GM23338 (cell line): ENCODE results near the gene CELA1. TPM values are rescaled to one million over a fixed set of nuclear protein-coding genes. Genes with fewer than 3 reads are reported as not detected.

Source experiments
- ATAC-seq: fragments of 200-7000 bp; cut with Tn5 transposase; 3 replicates; pipeline ENCODE4 v1.9.1; 2020
- DNase-seq: peaks from one replicate; pipeline ENCODE4 v3.0.0-alpha.2; 2015; ENCODE audit warnings: low spot score
- H2AFZ ChIP-seq: fragments of 200-600 bp; sonication (generic); 2 replicates; pipeline ENCODE4 v1.8.0; 2016; ENCODE audit warnings: antibody characterized with exemption, mild to moderate bottlenecking, moderate library complexity
- H3F3A ChIP-seq: fragments of 200-600 bp; sonication (generic); replicated peaks from 2 replicates; pipeline ENCODE4 v1.8.0; 2017; ENCODE audit warnings: antibody characterized with exemption, mixed run types, low read depth
- H3K27ac ChIP-seq: fragments of 200-600 bp; sonication (generic); 2 replicates; pipeline ENCODE4 v1.6.1; 2016; ENCODE audit warnings: low read depth
- H3K27me3 ChIP-seq: fragments of 200-600 bp; sonication (generic); 2 replicates; pipeline ENCODE4 v1.8.0; 2016; ENCODE audit warnings: mild to moderate bottlenecking, mixed run types, moderate library complexity; ENCODE audit not compliant: insufficient read depth
- H3K36me3 ChIP-seq: fragments of 200-600 bp; sonication (generic); 2 replicates; pipeline ENCODE4 v1.8.0; 2016; ENCODE audit warnings: mild to moderate bottlenecking; ENCODE audit not compliant: insufficient read depth
- H3K4me1 ChIP-seq: fragments of 200-600 bp; sonication (generic); 2 replicates; pipeline ENCODE4 v1.8.0; 2016; ENCODE audit warnings: mild to moderate bottlenecking, moderate library complexity; ENCODE audit not compliant: insufficient read depth
- H3K4me2 ChIP-seq: fragments of 200-600 bp; sonication (generic); 2 replicates; pipeline ENCODE4 v1.7.1; 2017; ENCODE audit warnings: mixed run types
- H3K4me3 ChIP-seq: fragments of 200-600 bp; sonication (generic); 2 replicates; pipeline ENCODE4 v1.6.1; 2016; ENCODE audit warnings: mixed run types
- H3K79me2 ChIP-seq: fragments of 200-600 bp; sonication (generic); replicated peaks from 2 replicates; pipeline ENCODE4 v1.8.0; 2017; ENCODE audit warnings: mild to moderate bottlenecking; ENCODE audit not compliant: insufficient read depth
- H3K9me2 ChIP-seq: fragments of 200-600 bp; sonication (generic); 2 replicates; pipeline ENCODE4 v1.8.0; 2017; ENCODE audit not compliant: insufficient read depth
- H4K20me1 ChIP-seq: fragments of 200-600 bp; sonication (generic); replicated peaks from 2 replicates; pipeline ENCODE4 v1.8.0; 2017; ENCODE audit warnings: mild to moderate bottlenecking; ENCODE audit not compliant: insufficient read depth
- H3K27ac Mint-ChIP-seq: 2 replicates; pipeline ENCODE4 v1.8.0; 2020; ENCODE audit warnings: inconsistent platforms, mild to moderate bottlenecking, moderate library complexity, mixed read lengths
- H3K27me3 Mint-ChIP-seq: 3 replicates; pipeline ENCODE4 v1.8.0; 2022; ENCODE audit warnings: low read depth, mild to moderate bottlenecking, moderate library complexity, mixed read lengths, inconsistent platforms; ENCODE audit not compliant: insufficient read depth, poor library complexity
- H3K36me3 Mint-ChIP-seq: 3 replicates; pipeline ENCODE4 v1.8.0; 2021; ENCODE audit warnings: low read depth, mild to moderate bottlenecking, inconsistent platforms, moderate library complexity, mixed read lengths
- H3K4me1 Mint-ChIP-seq: 3 replicates; pipeline ENCODE4 v1.8.0; 2020; ENCODE audit warnings: mild to moderate bottlenecking, inconsistent platforms, mixed read lengths
- H3K4me3 Mint-ChIP-seq: 3 replicates; pipeline ENCODE4 v1.8.0; 2021; ENCODE audit warnings: moderate library complexity, mild to moderate bottlenecking, inconsistent platforms, mixed read lengths
- H3K9me3 Mint-ChIP-seq: 3 replicates; pipeline ENCODE4 v1.8.0; 2020; ENCODE audit warnings: moderate library complexity, mild to moderate bottlenecking, inconsistent platforms, mixed read lengths
- CREB1 ChIP-seq: fragments of 250-450 bp; sonication (Bioruptor Pico); IDR thresholded peaks from 2 replicates; pipeline ENCODE4 v1.5.0; 2020; ENCODE audit warnings: low read depth, mild to moderate bottlenecking, moderate library complexity
- EZH2 ChIP-seq: fragments of 200-600 bp; sonication (generic); IDR thresholded peaks from one replicate; pipeline ENCODE4 v1.8.0; 2017; ENCODE audit warnings: antibody characterized with exemption, mild to moderate bottlenecking, low read depth; ENCODE audit not compliant: unreplicated experiment
- EZH2phosphoT487 ChIP-seq: fragments of 200-600 bp; sonication (generic); IDR thresholded peaks from one replicate; pipeline ENCODE4 v1.8.1; 2018; ENCODE audit warnings: antibody characterized with exemption; ENCODE audit not compliant: unreplicated experiment
- JUNB ChIP-seq: IDR thresholded peaks from one replicate; pipeline ENCODE4 v1.6.1; 2016; ENCODE audit warnings: antibody characterized with exemption; ENCODE audit not compliant: unreplicated experiment
- NANOG ChIP-seq: IDR thresholded peaks from 2 replicates; pipeline ENCODE4 v1.6.1; 2016; ENCODE audit warnings: antibody characterized with exemption, borderline replicate concordance
- POLR2AphosphoS5 ChIP-seq: IDR thresholded peaks from 2 replicates; pipeline ENCODE4 v1.6.1; 2016; ENCODE audit warnings: antibody characterized with exemption, low read depth
- REST ChIP-seq: IDR thresholded peaks from one replicate; pipeline ENCODE4 v1.6.1; 2018; ENCODE audit warnings: antibody characterized with exemption; ENCODE audit not compliant: unreplicated experiment
- STAT1 ChIP-seq: IDR thresholded peaks from one replicate; pipeline ENCODE4 v1.6.1; 2016; ENCODE audit warnings: antibody characterized with exemption; ENCODE audit not compliant: unreplicated experiment
- ZNF114 ChIP-seq: fragments of 250-450 bp; sonication (Bioruptor Pico); IDR thresholded peaks from 2 replicates; pipeline ENCODE4 v1.5.0; 2020; ENCODE audit warnings: mild to moderate bottlenecking, moderate library complexity
- ZNF331 ChIP-seq: fragments of 250-450 bp; sonication (Bioruptor Pico); IDR thresholded peaks from 2 replicates; pipeline ENCODE4 v1.5.0; 2020; ENCODE audit warnings: low read depth, mild to moderate bottlenecking, moderate library complexity
- ZNF462 ChIP-seq: fragments of 250-450 bp; sonication (Bioruptor Pico); IDR thresholded peaks from 2 replicates; pipeline ENCODE4 v1.5.0; 2020; ENCODE audit warnings: mild to moderate bottlenecking, moderate library complexity
- polyA plus RNA-seq: library from polyadenylated mRNA; unstranded; fragments of >200 nt; fragmentation: Nextera tagmentation; extraction: Ambion mirVana; gene quantifications from 2 replicates; pipeline ENCODE4 v1.2.1, GENCODE V29; 2016
- total RNA-seq: library from RNA; depleted of rRNA; stranded (reverse); fragments of >200 nt; shearing (Covaris generic); gene quantifications from 2 replicates; pipeline ENCODE4 v1.2.3, GENCODE V29; 2014
- TF ChIP-seq, protein P1 (sequence below), 2 experiments: fragments of 200-600 bp in 1 of 2; sonication (generic) in 1 of 2; conservative IDR thresholded peaks; 2 replicates each; pipeline versions ENCODE4 v1.5.1 to v1.6.1; 2016 to 2017; ENCODE audit warnings: antibody characterized with exemption in 2 of 2, low read depth in 2 of 2, mild to moderate bottlenecking in 2 of 2, moderate library complexity in 1 of 2
- TF ChIP-seq, protein P2 (sequence below): IDR thresholded peaks from 2 replicates; pipeline ENCODE4 v1.6.1; 2016; ENCODE audit warnings: antibody characterized with exemption

The CELA1 gene
- total and polyA plus RNA-seq, 2 experiments from 2014 or later, result not detected

DNA sequence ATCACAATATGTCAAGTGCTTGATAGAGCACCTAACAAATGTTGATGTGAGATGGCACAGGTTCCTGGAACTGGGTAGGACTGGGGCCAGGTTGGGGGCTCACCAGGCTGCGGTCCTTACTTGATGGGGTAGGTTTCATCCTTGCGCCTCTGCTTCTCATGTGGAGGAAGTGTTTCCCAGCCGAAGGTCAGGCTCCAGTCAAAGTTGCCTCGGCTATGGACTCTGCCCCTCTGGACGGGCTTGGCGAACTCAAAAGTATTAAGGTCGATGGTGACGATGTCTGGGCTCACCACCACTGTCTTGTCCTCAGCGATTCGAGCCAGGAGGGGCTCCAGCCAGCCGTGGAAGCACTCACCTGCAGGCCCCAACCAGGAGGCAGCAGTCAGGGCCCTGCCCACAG lies 17.5 kb upstream of the CELA1 start:
- Histone ChIP-seq H3K4me3 (no peak overlapping the region), H3F3A (0 out of 2 replicates have a peak, but pooled peaks cover 1% of the 10 kb centered on the region), H3K79me2 (no peaks in the 10 kb centered on the region), H2AFZ (no peak overlapping the region), H4K20me1 (no peaks in the 10 kb centered on the region; the same call in 1 of the 2 replicates), H3K4me2 (no peak overlapping the region), H3K36me3 (no peaks in the 10 kb centered on the region), H3K27me3 (no peaks in the 10 kb centered on the region), H3K4me1 (no peaks in the 10 kb centered on the region), H3K27ac (no peak overlapping the region), H3K9me2 (no peaks in the 10 kb centered on the region)
- no peak for ATAC-seq
- Mint-ChIP-seq H3K27me3 (peaks cover 4% of the 10 kb centered on the region), H3K4me3 (no peak overlapping the region), H3K27ac (no peak overlapping the region), H3K36me3 (peaks cover 6% of the 10 kb centered on the region; the same call in 2 of the 3 replicates), H3K9me3 (no peaks in the 10 kb centered on the region), H3K4me1 (peaks cover 6% of the 10 kb centered on the region; the same call in 2 of the 3 replicates)
- DNase-seq, result no peak
- TF ChIP-seq, protein P1, sequence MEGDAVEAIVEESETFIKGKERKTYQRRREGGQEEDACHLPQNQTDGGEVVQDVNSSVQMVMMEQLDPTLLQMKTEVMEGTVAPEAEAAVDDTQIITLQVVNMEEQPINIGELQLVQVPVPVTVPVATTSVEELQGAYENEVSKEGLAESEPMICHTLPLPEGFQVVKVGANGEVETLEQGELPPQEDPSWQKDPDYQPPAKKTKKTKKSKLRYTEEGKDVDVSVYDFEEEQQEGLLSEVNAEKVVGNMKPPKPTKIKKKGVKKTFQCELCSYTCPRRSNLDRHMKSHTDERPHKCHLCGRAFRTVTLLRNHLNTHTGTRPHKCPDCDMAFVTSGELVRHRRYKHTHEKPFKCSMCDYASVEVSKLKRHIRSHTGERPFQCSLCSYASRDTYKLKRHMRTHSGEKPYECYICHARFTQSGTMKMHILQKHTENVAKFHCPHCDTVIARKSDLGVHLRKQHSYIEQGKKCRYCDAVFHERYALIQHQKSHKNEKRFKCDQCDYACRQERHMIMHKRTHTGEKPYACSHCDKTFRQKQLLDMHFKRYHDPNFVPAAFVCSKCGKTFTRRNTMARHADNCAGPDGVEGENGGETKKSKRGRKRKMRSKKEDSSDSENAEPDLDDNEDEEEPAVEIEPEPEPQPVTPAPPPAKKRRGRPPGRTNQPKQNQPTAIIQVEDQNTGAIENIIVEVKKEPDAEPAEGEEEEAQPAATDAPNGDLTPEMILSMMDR (conservative IDR thresholded peaks at IDR 0.05; ENCODE audit: low read depth in 2 of 2), result no peak
- TF ChIP-seq, protein P2, sequence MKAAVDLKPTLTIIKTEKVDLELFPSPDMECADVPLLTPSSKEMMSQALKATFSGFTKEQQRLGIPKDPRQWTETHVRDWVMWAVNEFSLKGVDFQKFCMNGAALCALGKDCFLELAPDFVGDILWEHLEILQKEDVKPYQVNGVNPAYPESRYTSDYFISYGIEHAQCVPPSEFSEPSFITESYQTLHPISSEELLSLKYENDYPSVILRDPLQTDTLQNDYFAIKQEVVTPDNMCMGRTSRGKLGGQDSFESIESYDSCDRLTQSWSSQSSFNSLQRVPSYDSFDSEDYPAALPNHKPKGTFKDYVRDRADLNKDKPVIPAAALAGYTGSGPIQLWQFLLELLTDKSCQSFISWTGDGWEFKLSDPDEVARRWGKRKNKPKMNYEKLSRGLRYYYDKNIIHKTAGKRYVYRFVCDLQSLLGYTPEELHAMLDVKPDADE, result no peak
- TF ChIP-seq CREB1 (CRISPR knock-in tag) (no peak), JUNB (no peak), ZNF114 (no peak), POLR2AphosphoS5 (no peak), ZNF462 (CRISPR knock-in tag) (no peak), EZH2phosphoT487 (no peak), ZNF331 (CRISPR knock-in tag) (no peak), REST (no peak), STAT1 (no peak), EZH2 (no peak), NANOG (no peak)
